Breast epithelium (tissue), 4 donors: Measurements from ENCODE around the gene TENM4. TPM values are rescaled to one million over a fixed set of nuclear protein-coding genes. Genes with fewer than 3 reads are reported as not detected.

Experiments used
- DNase-seq, 2 donors: peaks; one replicate each; pipeline ENCODE4 v3.0.0-alpha.2; 2019; ENCODE audit warnings: low spot score in 2 of 2
- H3K27ac ChIP-seq, 2 donors: fragments of 200-600 bp; sonication (generic) in 1 of 2; one replicate each; pipeline ENCODE4 v1.5.1; 2016 to 2019; ENCODE audit warnings: mild to moderate bottlenecking in 1 of 2
- H3K27me3 ChIP-seq, 2 donors: fragments of 200-600 bp; sonication (generic) in 1 of 2; one replicate each; pipeline versions ENCODE4 v1.5.1 to v1.6.0; 2017 to 2019; ENCODE audit warnings: control low read depth in 1 of 2, mild to moderate bottlenecking in 1 of 2
- H3K36me3 ChIP-seq: fragments of 200-600 bp; one replicate; pipeline ENCODE4 v1.5.1; 2019
- H3K4me1 ChIP-seq, 2 donors: fragments of 200-600 bp; sonication (generic); one replicate each; pipeline ENCODE4 v1.5.1; 2016 to 2019; ENCODE audit warnings: control low read depth in 1 of 2
- H3K4me3 ChIP-seq, 3 donors: fragments of 200-600 bp; sonication (generic); 1 replicate in 2 of 3; 2 replicates in 1 of 3; pipeline ENCODE4 v1.5.1; 2016 to 2019; ENCODE audit warnings: mild to moderate bottlenecking in 3 of 3, moderate library complexity in 2 of 3
- H3K9me3 ChIP-seq, 2 donors: fragments of 200-600 bp; sonication (generic) in 1 of 2; one replicate each; pipeline ENCODE4 v1.5.1; 2016 to 2019; ENCODE audit warnings: control low read depth in 1 of 2
- POLR2A ChIP-seq: fragments of 450-650 bp; IDR thresholded peaks from one replicate; pipeline ENCODE4 v1.6.1; 2016; ENCODE audit warnings: antibody characterized with exemption, mild to moderate bottlenecking, moderate library complexity
- POLR2AphosphoS5 ChIP-seq, 3 donors: sonication (generic); formaldehyde crosslinking; IDR thresholded peaks; one replicate each; pipeline ENCODE4 v1.6.1; 2017; ENCODE audit warnings: antibody characterized with exemption in 3 of 3
- intact Hi-C: fragments of 100-400 bp; cut with DNase I; formaldehyde crosslinking; loops from one replicate; pipeline ENCODE4 v1.15.1; 2023; ENCODE audit warnings: low total_unique reads
- total RNA-seq, 3 donors: library from RNA; depleted of rRNA; stranded (reverse); fragments of >200 nt; gene quantifications; one replicate each; pipeline ENCODE4 v1.1.0, GENCODE V29; 2016
- TF ChIP-seq, protein P1 (sequence below), 3 donors: fragments of 450-650 bp; IDR thresholded peaks; one replicate each; pipeline ENCODE4 v1.5.1; 2016 to 2017; ENCODE audit warnings: antibody characterized with exemption in 3 of 3, mild to moderate bottlenecking in 3 of 3, moderate library complexity in 3 of 3

TENM4 gene
- total RNA-seq, 3 donors from 2014 or later = 0.29 to 7.9 (median 4.8) TPM

DNA sequence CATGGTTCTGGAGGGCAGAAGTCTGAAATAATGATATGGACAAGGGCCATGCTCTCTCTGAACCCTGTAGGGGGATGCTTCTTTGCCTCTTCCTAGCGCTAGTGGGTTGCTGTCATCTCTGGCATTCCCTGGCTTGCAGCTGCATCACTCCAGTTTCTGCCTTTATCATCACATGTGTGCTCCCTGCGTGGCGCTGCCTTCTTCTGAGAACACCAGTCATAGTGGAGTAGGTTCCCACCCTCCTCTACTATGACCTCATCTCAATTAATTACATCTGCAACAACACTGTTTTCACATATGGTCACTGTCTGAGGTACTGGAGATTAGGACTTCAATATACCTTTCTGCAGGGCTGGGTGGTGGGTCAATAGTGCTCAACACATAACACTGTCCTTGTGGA lies 463.8 kb downstream of the TENM4 start:
- H3K36me3 ChIP-seq = no peaks in the 10 kb centered on the region
- intact Hi-C loops = no loop called here
- H3K27me3 ChIP-seq = no peaks in the 10 kb centered on the region
- no peak for TF ChIP-seq POLR2A
- TF ChIP-seq, protein P1, sequence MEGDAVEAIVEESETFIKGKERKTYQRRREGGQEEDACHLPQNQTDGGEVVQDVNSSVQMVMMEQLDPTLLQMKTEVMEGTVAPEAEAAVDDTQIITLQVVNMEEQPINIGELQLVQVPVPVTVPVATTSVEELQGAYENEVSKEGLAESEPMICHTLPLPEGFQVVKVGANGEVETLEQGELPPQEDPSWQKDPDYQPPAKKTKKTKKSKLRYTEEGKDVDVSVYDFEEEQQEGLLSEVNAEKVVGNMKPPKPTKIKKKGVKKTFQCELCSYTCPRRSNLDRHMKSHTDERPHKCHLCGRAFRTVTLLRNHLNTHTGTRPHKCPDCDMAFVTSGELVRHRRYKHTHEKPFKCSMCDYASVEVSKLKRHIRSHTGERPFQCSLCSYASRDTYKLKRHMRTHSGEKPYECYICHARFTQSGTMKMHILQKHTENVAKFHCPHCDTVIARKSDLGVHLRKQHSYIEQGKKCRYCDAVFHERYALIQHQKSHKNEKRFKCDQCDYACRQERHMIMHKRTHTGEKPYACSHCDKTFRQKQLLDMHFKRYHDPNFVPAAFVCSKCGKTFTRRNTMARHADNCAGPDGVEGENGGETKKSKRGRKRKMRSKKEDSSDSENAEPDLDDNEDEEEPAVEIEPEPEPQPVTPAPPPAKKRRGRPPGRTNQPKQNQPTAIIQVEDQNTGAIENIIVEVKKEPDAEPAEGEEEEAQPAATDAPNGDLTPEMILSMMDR (IDR thresholded peaks at IDR 0.05) = no peak
- no peak for TF ChIP-seq POLR2AphosphoS5 (IDR thresholded peaks at IDR 0.05)
- H3K9me3 ChIP-seq = no peaks in the 10 kb centered on the region
- H3K4me1 ChIP-seq = no peaks in the 10 kb centered on the region
- no peak overlapping the region for H3K27ac ChIP-seq
- DNase-seq = no peak
- H3K4me3 ChIP-seq = no peak overlapping the region

DNA sequence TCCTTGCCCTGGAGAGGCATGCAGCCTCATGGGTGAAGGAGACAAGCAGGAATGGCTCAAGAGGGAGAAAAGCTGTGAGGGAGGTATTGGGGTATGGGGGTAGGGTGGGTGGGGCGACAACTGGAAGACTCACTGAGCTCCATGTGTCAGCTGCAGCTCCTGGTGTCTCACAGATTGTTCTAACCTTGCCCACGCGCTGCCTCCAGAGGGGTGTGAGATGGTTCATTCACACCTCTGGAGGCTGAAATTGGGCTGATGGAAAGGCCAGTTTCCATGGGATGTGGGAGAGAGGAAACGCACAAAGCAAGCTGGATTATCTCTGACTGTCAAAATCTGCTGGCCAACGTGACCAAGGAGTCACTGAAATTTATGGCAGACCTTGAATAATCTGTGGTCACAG lies 465.7 kb downstream of the TENM4 start:
- DNase-seq = no peak
- intact Hi-C loops = no loop called here
- H3K36me3 ChIP-seq = no peaks in the 10 kb centered on the region
- H3K27ac ChIP-seq = no peak overlapping the region
- H3K4me3 ChIP-seq = no peak overlapping the region
- no peaks in the 10 kb centered on the region for H3K4me1 ChIP-seq
- TF ChIP-seq POLR2A (no peak), POLR2AphosphoS5 (IDR thresholded peaks at IDR 0.05) (no peak)
- TF ChIP-seq, protein P1 (IDR thresholded peaks at IDR 0.05) = no peak
- H3K9me3 ChIP-seq = no peaks in the 10 kb centered on the region
- H3K27me3 ChIP-seq = no peaks in the 10 kb centered on the region

DNA sequence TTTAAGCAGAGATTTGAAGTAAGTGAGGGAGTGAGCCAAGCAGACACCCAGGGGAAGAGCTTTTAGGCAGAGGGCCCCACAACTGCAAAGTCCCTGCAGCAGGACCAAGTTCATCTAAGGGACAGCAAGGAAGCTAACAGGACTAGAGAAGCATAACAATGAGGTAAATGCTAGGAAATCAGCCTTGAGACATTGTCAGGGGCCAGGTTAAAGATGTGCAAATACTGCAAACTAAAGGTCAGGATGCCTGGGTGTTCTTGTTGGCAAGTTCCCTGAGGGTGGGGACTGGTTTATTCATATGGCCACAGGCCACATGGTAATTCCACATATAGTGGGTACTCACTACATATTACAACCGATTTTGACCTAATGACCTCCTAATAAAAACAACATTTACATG lies 467.0 kb downstream of the TENM4 start:
- intact Hi-C loops = no loop called here
- Histone ChIP-seq H3K27ac (no peak overlapping the region), H3K9me3 (no peaks in the 10 kb centered on the region), H3K4me3 (no peak overlapping the region), H3K36me3 (no peaks in the 10 kb centered on the region), H3K27me3 (no peaks in the 10 kb centered on the region), H3K4me1 (no peaks in the 10 kb centered on the region)
- TF ChIP-seq POLR2AphosphoS5 (IDR thresholded peaks at IDR 0.05) (no peak), POLR2A (no peak)
- TF ChIP-seq, protein P1 (IDR thresholded peaks at IDR 0.05) = no peak
- DNase-seq = no peak

DNA sequence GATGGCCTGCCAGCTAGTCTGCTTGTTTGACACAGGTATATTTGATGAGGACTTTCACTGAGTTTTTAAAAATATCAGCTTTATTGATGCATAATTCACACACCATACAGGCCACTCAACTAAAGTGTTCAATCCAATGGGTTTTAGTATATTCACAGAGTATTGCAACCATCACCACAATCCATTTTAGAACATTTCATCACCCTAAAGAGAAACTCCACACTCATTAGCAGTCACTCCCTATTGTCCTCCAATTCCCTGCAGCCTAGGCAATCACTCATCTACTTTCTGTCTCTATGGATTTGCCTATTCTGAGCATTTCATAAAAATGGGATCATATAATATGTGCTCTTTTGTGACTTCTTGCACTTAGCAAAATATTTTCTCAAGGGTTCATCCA lies 468.2 kb downstream of the TENM4 start:
- Histone ChIP-seq H3K9me3 (no peaks in the 10 kb centered on the region), H3K27me3 (no peaks in the 10 kb centered on the region), H3K4me3 (no peak overlapping the region), H3K27ac (no peak overlapping the region), H3K4me1 (no peaks in the 10 kb centered on the region), H3K36me3 (no peaks in the 10 kb centered on the region)
- no peak for DNase-seq
- TF ChIP-seq POLR2AphosphoS5 (IDR thresholded peaks at IDR 0.05) (no peak), POLR2A (no peak)
- TF ChIP-seq, protein P1 (IDR thresholded peaks at IDR 0.05) = no peak
- intact Hi-C loops = no loop called here

DNA sequence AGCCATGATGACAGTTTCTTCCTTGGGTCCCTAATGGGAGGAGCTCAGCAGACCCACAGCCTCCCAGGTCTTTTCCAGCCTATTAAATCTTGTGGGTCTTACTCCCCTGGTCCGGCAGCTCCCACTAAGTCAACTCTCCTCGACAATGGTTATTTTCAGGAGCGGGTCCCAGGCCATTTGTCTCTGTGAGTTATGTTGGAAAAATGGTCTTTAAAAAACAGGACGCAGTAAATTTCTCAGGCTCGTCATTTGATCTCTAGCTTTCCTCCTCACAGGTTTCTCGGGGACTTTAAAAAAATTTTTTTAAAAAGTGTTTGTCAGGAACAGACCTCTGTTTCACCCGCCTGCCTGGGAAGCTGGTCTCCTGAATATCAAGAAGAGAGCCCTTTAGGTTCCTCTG lies 468.7 kb downstream of the TENM4 start:
- intact Hi-C loops = no loop called here
- H3K4me3 ChIP-seq = no peak overlapping the region

More for the DNA sequence above, 468.7 kb downstream of the TENM4 start:
- Histone ChIP-seq H3K27ac (no peak overlapping the region), H3K4me1 (no peaks in the 10 kb centered on the region), H3K27me3 (no peaks in the 10 kb centered on the region), H3K36me3 (no peaks in the 10 kb centered on the region), H3K9me3 (no peaks in the 10 kb centered on the region)
- no peak for TF ChIP-seq POLR2AphosphoS5 (IDR thresholded peaks at IDR 0.05)
- no peak for TF ChIP-seq POLR2A
- TF ChIP-seq, protein P1 (IDR thresholded peaks at IDR 0.05) = no peak
- DNase-seq = no peak
